HepG2 (cell line): ENCODE data around the gene C9orf40. TPM values are rescaled to one million over a fixed set of nuclear protein-coding genes. Genes with fewer than 3 reads are reported as not detected.

Experiments
- ATF1 ChIP-seq: IDR thresholded peaks from 2 replicates; pipeline ENCODE4 v1.6.1; 2016; ENCODE audit warnings: mild to moderate bottlenecking, control low read depth
- CREB1 ChIP-seq, 2 experiments: fragments of 450-650 bp in 1 of 2; IDR thresholded peaks; 2 replicates each; pipeline ENCODE4 v1.6.1; 2016 to 2017; ENCODE audit warnings: control low read depth in 1 of 2, mild to moderate bottlenecking in 1 of 2, missing compliant biosample characterization in 1 of 2, missing genetic modification characterization in 1 of 2
- KDM1A ChIP-seq: IDR thresholded peaks from 2 replicates; pipeline ENCODE4 v1.6.1; 2016; ENCODE audit warnings: missing compliant biosample characterization
- KLF11 ChIP-seq: IDR thresholded peaks from 2 replicates; pipeline ENCODE4 v1.6.1; 2016; ENCODE audit warnings: missing compliant biosample characterization
- NCOR1 ChIP-seq: fragments of 200-600 bp; sonication (generic); IDR thresholded peaks from 2 replicates; pipeline ENCODE4 v1.7.0; 2017; ENCODE audit warnings: antibody characterized with exemption, low read length, borderline replicate concordance
- NFE2L1 ChIP-seq: sonication (generic); formaldehyde crosslinking; IDR thresholded peaks from 2 replicates; pipeline ENCODE4 v1.4.0; 2020; ENCODE audit warnings: missing genetic modification reagents, mild to moderate bottlenecking, borderline replicate concordance
- RCOR2 ChIP-seq: IDR thresholded peaks from 2 replicates; pipeline ENCODE4 v1.6.1; 2016; ENCODE audit warnings: missing biosample characterization, missing genetic modification reagents
- SMAD1 ChIP-seq: sonication (generic); formaldehyde crosslinking; IDR thresholded peaks from 2 replicates; pipeline ENCODE4 v1.4.0; 2020; ENCODE audit warnings: missing genetic modification reagents, low read depth, mild to moderate bottlenecking, borderline replicate concordance
- SMARCC2 ChIP-seq: fragments of 450-650 bp; IDR thresholded peaks from 2 replicates; pipeline ENCODE4 v1.6.1; 2017; ENCODE audit warnings: antibody characterized with exemption, mild to moderate bottlenecking
- SOX5 ChIP-seq: IDR thresholded peaks from 2 replicates; pipeline ENCODE4 v1.6.1; 2016; ENCODE audit warnings: borderline replicate concordance
- SRF ChIP-seq: IDR thresholded peaks from 2 replicates; pipeline ENCODE4 v1.6.1; 2011; ENCODE audit warnings: mild to moderate bottlenecking, low read depth, low read length, moderate library complexity
- TBL1XR1 ChIP-seq: fragments of 150-350 bp; IDR thresholded peaks from 2 replicates; pipeline ENCODE4 v1.6.1; 2014; ENCODE audit warnings: borderline replicate concordance, low read length; ENCODE audit not compliant: partially characterized antibody
- ZBTB21 ChIP-seq: sonication (generic); formaldehyde crosslinking; IDR thresholded peaks from 2 replicates; pipeline ENCODE4 v1.4.0; 2020; ENCODE audit warnings: missing genetic modification reagents
- ZEB1 ChIP-seq: IDR thresholded peaks from 2 replicates; pipeline ENCODE4 v1.6.1; 2012; ENCODE audit warnings: mild to moderate bottlenecking, low read depth, inconsistent platforms; ENCODE audit not compliant: insufficient replicate concordance
- ZFP37 ChIP-seq: sonication (generic); formaldehyde crosslinking; IDR thresholded peaks from 2 replicates; pipeline ENCODE4 v1.4.0; 2020; ENCODE audit warnings: missing genetic modification reagents, borderline replicate concordance
- ZNF337 ChIP-seq: sonication (generic); formaldehyde crosslinking; IDR thresholded peaks from 2 replicates; pipeline ENCODE4 v1.5.1; 2020; ENCODE audit warnings: missing genetic modification reagents, low read depth, mild to moderate bottlenecking, borderline replicate concordance
- ZNF468 ChIP-seq: sonication (generic); formaldehyde crosslinking; IDR thresholded peaks from 2 replicates; pipeline ENCODE4 v1.8.0; 2022; ENCODE audit warnings: mild to moderate bottlenecking, moderate library complexity, missing genetic modification reagents
- ZNF570 ChIP-seq: sonication (generic); formaldehyde crosslinking; IDR thresholded peaks from 2 replicates; pipeline ENCODE4 v1.4.0; 2020; ENCODE audit warnings: mild to moderate bottlenecking, missing genetic modification reagents, borderline replicate concordance
- ZNF724P ChIP-seq: sonication (generic); formaldehyde crosslinking; IDR thresholded peaks from 2 replicates; pipeline ENCODE4 v1.8.0; 2022; ENCODE audit warnings: missing genetic modification reagents, borderline replicate concordance
- ZSCAN22 ChIP-seq: sonication (generic); formaldehyde crosslinking; IDR thresholded peaks from 2 replicates; pipeline ENCODE4 v1.4.0; 2020; ENCODE audit warnings: mild to moderate bottlenecking, missing genetic modification reagents
- polyA plus RNA-seq, 8 experiments: library from polyadenylated mRNA; depleted of rRNA in 3 of 8; stranded (reverse) in 7 of 8; unstranded in 1 of 8; fragments of >200 nt; fragmentation: Illumina TruSeq in 4 of 8; extraction: Trizol in 4 of 8; gene quantifications; 2 replicates each; pipeline versions ENCODE4 v1.2.1 to v1.2.3, GENCODE V29; 2011 to 2016; ENCODE audit warnings: low read depth in 4 of 8, missing spikeins in 1 of 8, mixed read lengths in 1 of 8; ENCODE audit not compliant: insufficient read depth in 1 of 8
- total RNA-seq, 5 experiments: library from RNA; depleted of rRNA; stranded (reverse); fragments of >200 nt; fragmentation: Illumina TruSeq; extraction: Trizol; gene quantifications; 2 replicates each; pipeline ENCODE4 v1.2.3, GENCODE V29; 2016; ENCODE audit warnings: low read depth in 1 of 5
- TF ChIP-seq, protein P1 (sequence below): sonication (generic); formaldehyde crosslinking; IDR thresholded peaks from 2 replicates; pipeline ENCODE4 v1.5.1; 2020; ENCODE audit warnings: missing genetic modification reagents, mild to moderate bottlenecking, borderline replicate concordance
- TF ChIP-seq, protein P2 (sequence below): sonication (generic); formaldehyde crosslinking; IDR thresholded peaks from 2 replicates; pipeline ENCODE4 v1.4.0; 2020; ENCODE audit warnings: missing genetic modification reagents, borderline replicate concordance
- TF ChIP-seq, protein P3 (sequence below), 2 experiments: sonication (generic) in 1 of 2; formaldehyde crosslinking in 1 of 2; IDR thresholded peaks; 2 replicates each; pipeline versions ENCODE4 v1.4.0 to v1.6.1; 2018 to 2020; ENCODE audit warnings: missing genetic modification reagents in 2 of 2, borderline replicate concordance in 1 of 2, low read depth in 1 of 2, mild to moderate bottlenecking in 1 of 2, missing biosample characterization in 1 of 2

The C9orf40 gene
- total and polyA plus RNA-seq, 2 of the 13 experiments (the other 11 are each of a cell fraction or from before 2014, with no cell fraction given), result 3.0 to 13.5 TPM

DNA sequence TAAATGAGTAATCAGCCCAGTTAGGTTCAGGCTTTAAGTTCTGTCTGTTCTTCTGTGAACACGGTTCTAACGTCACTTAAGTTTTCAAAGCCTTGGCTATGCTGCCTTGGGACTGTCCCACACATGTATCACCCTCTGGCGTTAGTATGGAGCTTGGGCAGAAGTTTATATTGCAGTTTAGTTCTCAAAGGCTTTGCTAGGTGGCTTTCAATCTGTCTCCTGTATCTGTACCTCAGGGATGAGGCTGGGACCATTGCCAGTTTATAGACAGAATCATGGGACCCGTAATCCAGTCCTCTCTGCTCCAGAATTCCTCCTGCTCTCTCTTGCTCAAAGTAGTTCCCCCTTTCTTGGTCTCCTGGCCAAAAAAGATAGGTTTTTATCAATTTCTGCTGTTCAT, 12.1 kb downstream of the C9orf40 start (continued):
- TF ChIP-seq NCOR1 (no peak), SMAD1 (CRISPR knock-in tag) (no peak), ZSCAN22 (no peak), KDM1A (CRISPR knock-in tag) (no peak), SOX5 (CRISPR knock-in tag) (peak; percentile 22; the same call in 1 of the 2 replicates), ZFP37 (CRISPR knock-in tag) (no peak), RCOR2 (no peak), ZNF724P (no peak), ZEB1 (no peak), KLF11 (CRISPR knock-in tag) (0 out of 2 replicates have a peak, but pooled peaks have one; percentile 53), NFE2L1 (CRISPR knock-in tag) (no peak), CREB1 (IDR thresholded peaks at IDR 0.05) (no peak), CREB1 (CRISPR knock-in tag; IDR thresholded peaks at IDR 0.05) (no peak), ZBTB21 (CRISPR knock-in tag) (no peak), SRF (no peak), ZNF337 (CRISPR knock-in tag) (no peak), SMARCC2 (no peak), TBL1XR1 (no peak), ATF1 (CRISPR knock-in tag) (no peak), ZNF468 (CRISPR knock-in tag) (no peak), ZNF570 (CRISPR knock-in tag) (no peak)
- TF ChIP-seq, protein P1, sequence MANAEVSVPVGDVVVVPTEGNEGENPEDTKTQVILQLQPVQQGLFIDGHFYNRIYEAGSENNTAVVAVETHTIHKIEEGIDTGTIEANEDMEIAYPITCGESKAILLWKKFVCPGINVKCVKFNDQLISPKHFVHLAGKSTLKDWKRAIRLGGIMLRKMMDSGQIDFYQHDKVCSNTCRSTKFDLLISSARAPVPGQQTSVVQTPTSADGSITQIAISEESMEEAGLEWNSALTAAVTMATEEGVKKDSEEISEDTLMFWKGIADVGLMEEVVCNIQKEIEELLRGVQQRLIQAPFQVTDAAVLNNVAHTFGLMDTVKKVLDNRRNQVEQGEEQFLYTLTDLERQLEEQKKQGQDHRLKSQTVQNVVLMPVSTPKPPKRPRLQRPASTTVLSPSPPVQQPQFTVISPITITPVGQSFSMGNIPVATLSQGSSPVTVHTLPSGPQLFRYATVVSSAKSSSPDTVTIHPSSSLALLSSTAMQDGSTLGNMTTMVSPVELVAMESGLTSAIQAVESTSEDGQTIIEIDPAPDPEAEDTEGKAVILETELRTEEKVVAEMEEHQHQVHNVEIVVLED (CRISPR knock-in tag), result no peak
- TF ChIP-seq, protein P2, sequence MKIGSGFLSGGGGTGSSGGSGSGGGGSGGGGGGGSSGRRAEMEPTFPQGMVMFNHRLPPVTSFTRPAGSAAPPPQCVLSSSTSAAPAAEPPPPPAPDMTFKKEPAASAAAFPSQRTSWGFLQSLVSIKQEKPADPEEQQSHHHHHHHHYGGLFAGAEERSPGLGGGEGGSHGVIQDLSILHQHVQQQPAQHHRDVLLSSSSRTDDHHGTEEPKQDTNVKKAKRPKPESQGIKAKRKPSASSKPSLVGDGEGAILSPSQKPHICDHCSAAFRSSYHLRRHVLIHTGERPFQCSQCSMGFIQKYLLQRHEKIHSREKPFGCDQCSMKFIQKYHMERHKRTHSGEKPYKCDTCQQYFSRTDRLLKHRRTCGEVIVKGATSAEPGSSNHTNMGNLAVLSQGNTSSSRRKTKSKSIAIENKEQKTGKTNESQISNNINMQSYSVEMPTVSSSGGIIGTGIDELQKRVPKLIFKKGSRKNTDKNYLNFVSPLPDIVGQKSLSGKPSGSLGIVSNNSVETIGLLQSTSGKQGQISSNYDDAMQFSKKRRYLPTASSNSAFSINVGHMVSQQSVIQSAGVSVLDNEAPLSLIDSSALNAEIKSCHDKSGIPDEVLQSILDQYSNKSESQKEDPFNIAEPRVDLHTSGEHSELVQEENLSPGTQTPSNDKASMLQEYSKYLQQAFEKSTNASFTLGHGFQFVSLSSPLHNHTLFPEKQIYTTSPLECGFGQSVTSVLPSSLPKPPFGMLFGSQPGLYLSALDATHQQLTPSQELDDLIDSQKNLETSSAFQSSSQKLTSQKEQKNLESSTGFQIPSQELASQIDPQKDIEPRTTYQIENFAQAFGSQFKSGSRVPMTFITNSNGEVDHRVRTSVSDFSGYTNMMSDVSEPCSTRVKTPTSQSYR (CRISPR knock-in tag), result no peak
- TF ChIP-seq, protein P3, sequence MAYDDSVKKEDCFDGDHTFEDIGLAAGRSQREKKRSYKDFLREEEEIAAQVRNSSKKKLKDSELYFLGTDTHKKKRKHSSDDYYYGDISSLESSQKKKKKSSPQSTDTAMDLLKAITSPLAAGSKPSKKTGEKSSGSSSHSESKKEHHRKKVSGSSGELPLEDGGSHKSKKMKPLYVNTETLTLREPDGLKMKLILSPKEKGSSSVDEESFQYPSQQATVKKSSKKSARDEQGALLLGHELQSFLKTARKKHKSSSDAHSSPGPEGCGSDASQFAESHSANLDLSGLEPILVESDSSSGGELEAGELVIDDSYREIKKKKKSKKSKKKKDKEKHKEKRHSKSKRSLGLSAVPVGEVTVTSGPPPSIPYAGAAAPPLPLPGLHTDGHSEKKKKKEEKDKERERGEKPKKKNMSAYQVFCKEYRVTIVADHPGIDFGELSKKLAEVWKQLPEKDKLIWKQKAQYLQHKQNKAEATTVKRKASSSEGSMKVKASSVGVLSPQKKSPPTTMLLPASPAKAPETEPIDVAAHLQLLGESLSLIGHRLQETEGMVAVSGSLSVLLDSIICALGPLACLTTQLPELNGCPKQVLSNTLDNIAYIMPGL (CRISPR knock-in tag; IDR thresholded peaks at IDR 0.05; ENCODE audit: borderline replicate concordance in 1 of 2, low read depth in 1 of 2), result peak; percentile 60 to 77; a peak in 3 of 4 replicates
